CD4-positive, alpha-beta T cell treated with Interleukin-10 for 1 hour (primary cell): ENCODE results near the gene PGRMC2.
A peak's percentile ranks its signal among the peaks of the same experiment; 100 is the strongest.
"Not testable (repeated sequence)": the region's sequence is repeated elsewhere in the genome, so short reads cannot be mapped to it uniquely, and the experiment has no call there.

Source experiments
- DNase-seq: peaks from one replicate; pipeline ENCODE4 v3.0.0-alpha.2; 2020

PGRMC2 gene

GRCh38 chr4:128265550-128265949 lies 22.1 kb downstream of the PGRMC2 start:
- not testable (repeated sequence) for DNase-seq

GRCh38 chr4:128259889-128260288 lies 27.7 kb downstream of the PGRMC2 start:
- DNase-seq, result not testable (repeated sequence)

- DNase-seq, result not testable (repeated sequence)
These were observed 29.4 kb downstream of the PGRMC2 start for GRCh38 chr4:128258166-128258565.

- no peak for DNase-seq
These were observed 31.1 kb downstream of the PGRMC2 start for GRCh38 chr4:128256539-128256938.

- no peak for DNase-seq
These were observed 31.7 kb downstream of the PGRMC2 start for GRCh38 chr4:128255906-128256305.

- no peak for DNase-seq
These were observed 37.6 kb downstream of the PGRMC2 start for GRCh38 chr4:128249787-128250668.

- DNase-seq, result no peak
These were observed 39.7 kb downstream of the PGRMC2 start for GRCh38 chr4:128247906-128248305.

- DNase-seq, result not testable (repeated sequence)
These were observed 42.2 kb downstream of the PGRMC2 start for GRCh38 chr4:128245391-128245790.

- DNase-seq, result no peak
These were observed 43.2 kb downstream of the PGRMC2 start for GRCh38 chr4:128244379-128244778.

- DNase-seq, result no peak
These were observed 45.0 kb downstream of the PGRMC2 start for GRCh38 chr4:128242601-128243000.

GRCh38 chr4:128241981-128242380 lies 45.6 kb downstream of the PGRMC2 start:
- no peak for DNase-seq

GRCh38 chr4:128241425-128241913 lies 46.1 kb downstream of the PGRMC2 start:
- no peak for DNase-seq

- no peak for DNase-seq
These were observed 46.6 kb downstream of the PGRMC2 start for GRCh38 chr4:128241019-128241418.

GRCh38 chr4:128234836-128235235 lies 52.8 kb downstream of the PGRMC2 start:
- no peak for DNase-seq

GRCh38 chr4:128232719-128233118 lies 54.9 kb downstream of the PGRMC2 start:
- DNase-seq, result no peak

GRCh38 chr4:128228845-128229795 lies 58.5 kb downstream of the PGRMC2 start:
- DNase-seq, result no peak

- DNase-seq, result no peak
These were observed 59.5 kb downstream of the PGRMC2 start for GRCh38 chr4:128227991-128228571.

- DNase-seq, result no peak
These were observed 62.5 kb downstream of the PGRMC2 start for GRCh38 chr4:128225148-128225547.

GRCh38 chr4:128221586-128221985 lies 66.0 kb downstream of the PGRMC2 start:
- DNase-seq, result no peak

GRCh38 chr4:128220286-128221235 lies 67.1 kb downstream of the PGRMC2 start:
- peak; percentile 3 for DNase-seq
